ENCODE data around the gene INPP5A. TPM values are rescaled to one million over a fixed set of nuclear protein-coding genes. Genes with fewer than 3 reads are reported as not detected.

The INPP5A gene
- total and polyA plus RNA-seq, 2 donors (not counting 1 experiment from before 2014, with no cell fraction given): 9.3 to 87.8 TPM

DNA sequence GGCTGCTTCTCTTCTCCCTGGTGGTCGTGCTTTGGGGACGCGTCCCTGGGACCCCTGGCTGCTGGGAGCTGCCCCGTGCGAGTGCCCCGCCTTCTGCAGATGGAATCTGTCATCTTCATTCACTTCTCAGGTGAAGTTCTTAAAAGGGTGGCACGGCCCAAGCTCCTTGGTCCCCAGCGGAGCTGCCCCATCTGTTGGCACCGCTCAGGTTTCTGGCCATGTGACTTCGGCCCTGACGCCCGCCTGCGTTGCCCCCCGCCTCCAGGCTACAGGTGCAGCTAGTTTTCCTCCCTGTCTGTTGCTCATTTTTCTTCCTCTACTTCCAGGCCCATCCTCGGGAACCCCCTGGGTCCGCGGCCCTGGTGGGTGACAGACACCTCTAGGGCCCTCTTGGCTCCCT, 255.2 kb downstream of the INPP5A start:
- intact Hi-C loops (cut with micrococcal nuclease): no loop called here

DNA sequence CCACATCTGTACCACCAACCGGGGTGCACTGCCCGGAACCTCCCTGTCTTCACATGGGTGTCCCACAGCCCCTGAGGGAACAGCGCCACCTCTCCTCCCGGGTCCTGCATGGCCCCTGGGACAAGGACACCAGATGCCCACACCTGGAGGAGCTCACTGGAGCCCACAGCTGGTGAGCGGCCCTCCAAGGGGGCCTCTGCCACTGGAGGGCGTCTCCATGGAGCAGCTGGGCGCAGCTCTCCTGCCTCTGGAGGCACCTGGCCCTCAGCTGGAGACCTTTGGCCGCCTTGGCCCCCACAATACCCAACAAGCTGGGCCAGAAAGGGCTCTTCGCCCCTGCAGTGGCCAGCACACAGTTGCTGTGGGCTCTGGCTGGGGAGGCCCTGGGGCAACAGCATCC, 255.6 kb downstream of the INPP5A start:
- Histone ChIP-seq H3K9ac (ENCODE audit: low read length) (no peak overlapping the region), H3K27me3 (replicated peaks in 1 of 4; ENCODE audit: control extremely low read depth in 1 of 4, control insufficient read depth in 3 of 4, insufficient read depth in 4 of 4, low read length in 3 of 4) (peaks cover 0 to 12% (median 2%) of the 10 kb centered on the region in 4 experiments), H3K4me1 (ENCODE audit: control insufficient read depth in 2 of 2, insufficient read depth in 2 of 2, low read length in 2 of 2) (no peaks in the 10 kb centered on the region), H3K4me2 (replicated peaks; ENCODE audit: low read depth, low read length, poor library complexity, severe bottlenecking) (no peak overlapping the region), H3K27ac (ENCODE audit: low read length in 2 of 2) (no peak overlapping the region), H2AFZ (ENCODE audit: insufficient read depth, low read depth, low read length, poor library complexity, severe bottlenecking) (no peak overlapping the region), H3K79me2 (ENCODE audit: control insufficient read depth, insufficient read depth, low read length) (no peaks in the 10 kb centered on the region), H4K20me1 (ENCODE audit: control insufficient read depth, insufficient read depth, low read length, poor library complexity, severe bottlenecking) (no peaks in the 10 kb centered on the region), H3K9me3 (ENCODE audit: control extremely low read depth in 1 of 3, control insufficient read depth in 2 of 3, insufficient read depth in 1 of 3, low read length in 2 of 3) (peaks cover 0 to 15% (median 0%) of the 10 kb centered on the region in 3 donors), H3K36me3 (replicated peaks in 1 of 2; ENCODE audit: control extremely low read depth in 1 of 2, control insufficient read depth in 1 of 2, extremely low read depth in 1 of 2, insufficient read depth in 2 of 2, low read length in 1 of 2) (no peaks in the 10 kb centered on the region), H3K4me3 (ENCODE audit: control extremely low read depth in 1 of 5, extremely low read depth in 1 of 5, insufficient read depth in 1 of 5, low read depth in 2 of 5, low read length in 4 of 5) (no peak overlapping the region)
- ATAC-seq (ENCODE audit: low read depth) (no peak), DNase-seq (no peak)
- Mint-ChIP-seq H3K27ac (no peak overlapping the region), H3K9me3 (ENCODE audit: insufficient read depth) (no peaks in the 10 kb centered on the region), H3K4me1 (peaks cover 1% of the 10 kb centered on the region), H3K4me3 (no peak overlapping the region), H3K27me3 (peaks cover 7% of the 10 kb centered on the region)
- TF ChIP-seq, protein P1, sequence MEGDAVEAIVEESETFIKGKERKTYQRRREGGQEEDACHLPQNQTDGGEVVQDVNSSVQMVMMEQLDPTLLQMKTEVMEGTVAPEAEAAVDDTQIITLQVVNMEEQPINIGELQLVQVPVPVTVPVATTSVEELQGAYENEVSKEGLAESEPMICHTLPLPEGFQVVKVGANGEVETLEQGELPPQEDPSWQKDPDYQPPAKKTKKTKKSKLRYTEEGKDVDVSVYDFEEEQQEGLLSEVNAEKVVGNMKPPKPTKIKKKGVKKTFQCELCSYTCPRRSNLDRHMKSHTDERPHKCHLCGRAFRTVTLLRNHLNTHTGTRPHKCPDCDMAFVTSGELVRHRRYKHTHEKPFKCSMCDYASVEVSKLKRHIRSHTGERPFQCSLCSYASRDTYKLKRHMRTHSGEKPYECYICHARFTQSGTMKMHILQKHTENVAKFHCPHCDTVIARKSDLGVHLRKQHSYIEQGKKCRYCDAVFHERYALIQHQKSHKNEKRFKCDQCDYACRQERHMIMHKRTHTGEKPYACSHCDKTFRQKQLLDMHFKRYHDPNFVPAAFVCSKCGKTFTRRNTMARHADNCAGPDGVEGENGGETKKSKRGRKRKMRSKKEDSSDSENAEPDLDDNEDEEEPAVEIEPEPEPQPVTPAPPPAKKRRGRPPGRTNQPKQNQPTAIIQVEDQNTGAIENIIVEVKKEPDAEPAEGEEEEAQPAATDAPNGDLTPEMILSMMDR (IDR thresholded peaks at IDR 0.05): no peak
- no peak for TF ChIP-seq EZH2 (IDR thresholded peaks at IDR 0.05; ENCODE audit: borderline replicate concordance, insufficient read depth, low read depth, low read length, poor library complexity, severe bottlenecking)
- CTCF ChIA-PET: interaction anchor here (1.5 kb wide), 1 partner anchor 13 kb away, joined by 4 read pairs; no protein-coding TSS in a partner anchor
- intact Hi-C loops (cut with micrococcal nuclease): no loop called here
- WGBS (ENCODE audit: insufficient coverage): 90% methylated on average over 9 of the region's 9 CpGs
- POLR2A ChIA-PET: no interaction called here

More for the DNA sequence above, 255.2 kb downstream of the INPP5A start:
- H3K4me3 ChIP-seq (ENCODE audit: control extremely low read depth in 1 of 5, extremely low read depth in 1 of 5, insufficient read depth in 1 of 5, low read depth in 2 of 5, low read length in 4 of 5): no peak overlapping the region
- no peak overlapping the region for H3K9ac ChIP-seq (ENCODE audit: low read length)
- DNase-seq (no peak), ATAC-seq (ENCODE audit: low read depth) (no peak)
- H3K79me2 ChIP-seq (ENCODE audit: control insufficient read depth, insufficient read depth, low read length): no peaks in the 10 kb centered on the region
- no peak overlapping the region for H3K4me2 ChIP-seq (replicated peaks; ENCODE audit: low read depth, low read length, poor library complexity, severe bottlenecking)
- POLR2A ChIA-PET: no interaction called here
- no peak overlapping the region for H3K4me3 Mint-ChIP-seq
- peaks cover 0 to 12% (median 2%) of the 10 kb centered on the region in 4 experiments for H3K27me3 ChIP-seq (replicated peaks in 1 of 4; ENCODE audit: control extremely low read depth in 1 of 4, control insufficient read depth in 3 of 4, insufficient read depth in 4 of 4, low read length in 3 of 4)
- H3K36me3 ChIP-seq (replicated peaks in 1 of 2; ENCODE audit: control extremely low read depth in 1 of 2, control insufficient read depth in 1 of 2, extremely low read depth in 1 of 2, insufficient read depth in 2 of 2, low read length in 1 of 2): no peaks in the 10 kb centered on the region
- H4K20me1 ChIP-seq (ENCODE audit: control insufficient read depth, insufficient read depth, low read length, poor library complexity, severe bottlenecking): no peaks in the 10 kb centered on the region
- CTCF ChIA-PET: interaction anchor here (1.5 kb wide), 1 partner anchor 12 kb away, joined by 4 read pairs; no protein-coding TSS in a partner anchor
- no peak overlapping the region for H2AFZ ChIP-seq (ENCODE audit: insufficient read depth, low read depth, low read length, poor library complexity, severe bottlenecking)
- H3K4me1 Mint-ChIP-seq: peaks cover 1% of the 10 kb centered on the region
- H3K9me3 Mint-ChIP-seq (ENCODE audit: insufficient read depth): no peaks in the 10 kb centered on the region
- H3K9me3 ChIP-seq (ENCODE audit: control extremely low read depth in 1 of 3, control insufficient read depth in 2 of 3, insufficient read depth in 1 of 3, low read length in 2 of 3): peaks cover 0 to 15% (median 0%) of the 10 kb centered on the region in 3 donors
- 88% methylated on average over 17 of the region's 17 CpGs for WGBS (ENCODE audit: insufficient coverage)
- no peaks in the 10 kb centered on the region for H3K4me1 ChIP-seq (ENCODE audit: control insufficient read depth in 2 of 2, insufficient read depth in 2 of 2, low read length in 2 of 2)
- peaks cover 7% of the 10 kb centered on the region for H3K27me3 Mint-ChIP-seq
- H3K27ac ChIP-seq (ENCODE audit: low read length in 2 of 2): no peak overlapping the region
- H3K27ac Mint-ChIP-seq: no peak overlapping the region
- TF ChIP-seq EZH2 (IDR thresholded peaks at IDR 0.05; ENCODE audit: borderline replicate concordance, insufficient read depth, low read depth, low read length, poor library complexity, severe bottlenecking): no peak
- TF ChIP-seq, protein P1 (IDR thresholded peaks at IDR 0.05): no peak
